ENCODE data around the gene NPR1. TPM values are rescaled to one million over a fixed set of nuclear protein-coding genes. Genes with fewer than 3 reads are reported as not detected.

The NPR1 gene
- total and polyA plus RNA-seq, 2 of the 13 experiments (the other 11 are each of a cell fraction or from before 2014, with no cell fraction given), result not detected

- TF ChIP-seq CHD2 (IDR thresholded peaks at IDR 0.05; ENCODE audit: low read depth, low read length) (no peak), ZSCAN25 (CRISPR knock-in tag; IDR thresholded peaks at IDR 0.05) (no peak), KDM3A (CRISPR knock-in tag; IDR thresholded peaks at IDR 0.05; ENCODE audit: low read depth) (0 out of 2 replicates have a peak, but pooled peaks have one; percentile 68), ZC3H4 (CRISPR knock-in tag; IDR thresholded peaks at IDR 0.05; ENCODE audit: borderline replicate concordance) (no peak), ZNF33B (CRISPR knock-in tag; IDR thresholded peaks at IDR 0.05) (no peak), SNAPC4 (CRISPR knock-in tag; IDR thresholded peaks at IDR 0.05) (peak; percentile 93), ELF4 (CRISPR knock-in tag; IDR thresholded peaks at IDR 0.05; ENCODE audit: borderline replicate concordance) (no peak), FOXK1 (CRISPR knock-in tag; IDR thresholded peaks at IDR 0.05; ENCODE audit: borderline replicate concordance, low read depth) (no peak), THYN1 (CRISPR knock-in tag; IDR thresholded peaks at IDR 0.05; ENCODE audit: borderline replicate concordance, low read depth) (no peak), ZNF615 (CRISPR knock-in tag; IDR thresholded peaks at IDR 0.05; ENCODE audit: borderline replicate concordance) (no peak), TBX3 (IDR thresholded peaks at IDR 0.05; ENCODE audit: borderline replicate concordance) (no peak), TARDBP (CRISPR knock-in tag; IDR thresholded peaks at IDR 0.05) (peak; percentile 79), ZNF816 (CRISPR knock-in tag; IDR thresholded peaks at IDR 0.05; ENCODE audit: borderline replicate concordance) (no peak), GTF3A (CRISPR knock-in tag; conservative IDR thresholded peaks at IDR 0.05) (no peak), GABPA (IDR thresholded peaks at IDR 0.05; ENCODE audit: low read depth, low read length) (peak; percentile 48; the same call in 1 of the 2 replicates), GABPA (CRISPR knock-in tag; IDR thresholded peaks at IDR 0.05; ENCODE audit: low read depth) (peak; percentile 82), TAF15 (IDR thresholded peaks at IDR 0.05; ENCODE audit: low read depth, low read length, poor library complexity, severe bottlenecking) (peak; percentile 52), BRD4 (CRISPR knock-in tag; IDR thresholded peaks at IDR 0.05) (0 out of 2 replicates have a peak, but pooled peaks have one; percentile 20), KDM4B (CRISPR knock-in tag; IDR thresholded peaks at IDR 0.05) (no peak; the same call in 1 of the 2 replicates), ZNF33A (CRISPR knock-in tag; IDR thresholded peaks at IDR 0.05; ENCODE audit: borderline replicate concordance) (0 out of 2 replicates have a peak, but pooled peaks have one; percentile 25), ZBTB21 (CRISPR knock-in tag; IDR thresholded peaks at IDR 0.05) (no peak)
- TF ChIP-seq, protein P1, sequence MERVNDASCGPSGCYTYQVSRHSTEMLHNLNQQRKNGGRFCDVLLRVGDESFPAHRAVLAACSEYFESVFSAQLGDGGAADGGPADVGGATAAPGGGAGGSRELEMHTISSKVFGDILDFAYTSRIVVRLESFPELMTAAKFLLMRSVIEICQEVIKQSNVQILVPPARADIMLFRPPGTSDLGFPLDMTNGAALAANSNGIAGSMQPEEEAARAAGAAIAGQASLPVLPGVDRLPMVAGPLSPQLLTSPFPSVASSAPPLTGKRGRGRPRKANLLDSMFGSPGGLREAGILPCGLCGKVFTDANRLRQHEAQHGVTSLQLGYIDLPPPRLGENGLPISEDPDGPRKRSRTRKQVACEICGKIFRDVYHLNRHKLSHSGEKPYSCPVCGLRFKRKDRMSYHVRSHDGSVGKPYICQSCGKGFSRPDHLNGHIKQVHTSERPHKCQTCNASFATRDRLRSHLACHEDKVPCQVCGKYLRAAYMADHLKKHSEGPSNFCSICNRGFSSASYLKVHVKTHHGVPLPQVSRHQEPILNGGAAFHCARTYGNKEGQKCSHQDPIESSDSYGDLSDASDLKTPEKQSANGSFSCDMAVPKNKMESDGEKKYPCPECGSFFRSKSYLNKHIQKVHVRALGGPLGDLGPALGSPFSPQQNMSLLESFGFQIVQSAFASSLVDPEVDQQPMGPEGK (CRISPR knock-in tag; IDR thresholded peaks at IDR 0.05), result peak; percentile 86
These were observed 19.9 kb upstream of the NPR1 start, which contains the start of gene SNAPIN (continued) for GRCh38 chr1:153658400-153659174.

Data from HepG2 (cell line).